Activated naive CD4-positive, alpha-beta T cell (primary cell): Measurements from ENCODE around the gene DALRD3.

Experiments
- DNase-seq, 4 experiments: peaks; one replicate each; lab custom pipeline; 2025; lab: John Stamatoyannopoulos, UW

Gene DALRD3

DNA sequence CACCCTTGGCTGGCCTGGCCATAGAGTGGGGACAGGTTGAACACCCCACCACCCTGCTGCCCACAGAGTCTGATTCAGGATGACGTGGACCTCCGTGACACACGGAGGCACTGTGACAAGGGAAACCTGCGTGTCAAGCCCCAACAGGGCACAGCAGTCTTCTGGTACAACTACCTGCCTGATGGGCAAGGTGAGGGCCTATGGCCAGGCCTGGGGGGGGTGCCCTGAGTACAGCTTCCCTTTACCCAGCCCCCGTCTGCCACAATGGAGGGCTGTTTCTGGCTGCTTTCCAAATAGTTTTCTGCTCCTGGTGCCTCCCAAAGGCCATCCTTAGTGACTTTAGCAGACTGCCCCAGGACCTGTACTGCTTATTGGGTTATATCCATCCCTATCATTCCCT is 12.4 kb downstream of the DALRD3 start:
- no peak for DNase-seq

- no peak for DNase-seq
Observed at GRCh38 chr3:49005303-49005680, 13.1 kb downstream of the DALRD3 start.

- no peak for DNase-seq
Observed at GRCh38 chr3:49004352-49005302, 13.8 kb downstream of the DALRD3 start.

GRCh38 chr3:49001155-49001554 is 17.2 kb downstream of the DALRD3 start:
- DNase-seq: no peak

- DNase-seq: no peak
Observed at GRCh38 chr3:48999085-48999858, 19.1 kb downstream of the DALRD3 start.

DNA sequence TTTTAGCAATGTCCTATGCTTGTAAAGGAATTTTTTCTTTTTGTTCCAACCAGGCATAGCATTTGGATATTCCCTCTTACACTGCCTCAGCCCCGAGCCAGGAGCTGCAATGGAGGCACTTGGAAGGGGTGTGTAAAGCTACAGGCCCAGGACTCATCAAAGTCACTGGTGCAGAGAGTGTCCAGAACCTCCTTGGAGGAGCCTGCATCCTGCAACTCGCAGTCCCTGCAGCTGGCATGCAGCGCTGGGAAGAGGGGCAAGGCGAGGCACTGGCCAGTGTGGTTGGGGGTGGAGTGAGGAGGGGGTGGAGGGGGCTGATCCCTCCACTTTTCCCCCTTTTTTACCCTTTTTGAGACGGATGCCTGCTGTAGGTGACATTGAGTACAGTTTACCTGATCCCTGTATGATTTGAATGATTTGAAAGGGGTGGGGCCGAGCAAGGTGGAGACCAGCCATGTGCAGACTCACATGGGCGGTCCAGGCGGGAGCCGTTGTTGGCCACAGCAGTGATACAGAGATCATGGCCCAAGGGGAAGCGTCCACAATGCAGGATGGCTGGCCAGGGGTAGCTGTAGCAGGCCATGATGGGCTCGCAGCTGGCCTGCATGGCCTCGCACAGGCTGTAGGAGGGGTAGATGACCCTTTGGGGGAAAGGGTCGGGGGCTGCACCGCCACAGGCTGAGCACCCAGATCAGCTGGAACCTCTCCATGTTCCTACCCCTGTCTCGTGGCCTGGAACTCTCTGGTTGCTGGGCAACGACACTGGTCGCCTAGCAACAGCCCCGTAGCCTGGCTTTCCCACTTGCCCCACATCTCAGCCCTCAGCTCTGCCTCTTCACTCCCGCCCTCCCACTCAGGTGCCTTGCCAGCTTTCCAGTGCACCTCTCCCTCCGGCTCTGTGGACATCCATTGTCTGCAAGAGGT is 20.4 kb downstream of the DALRD3 start:
- no peak for DNase-seq

DNA sequence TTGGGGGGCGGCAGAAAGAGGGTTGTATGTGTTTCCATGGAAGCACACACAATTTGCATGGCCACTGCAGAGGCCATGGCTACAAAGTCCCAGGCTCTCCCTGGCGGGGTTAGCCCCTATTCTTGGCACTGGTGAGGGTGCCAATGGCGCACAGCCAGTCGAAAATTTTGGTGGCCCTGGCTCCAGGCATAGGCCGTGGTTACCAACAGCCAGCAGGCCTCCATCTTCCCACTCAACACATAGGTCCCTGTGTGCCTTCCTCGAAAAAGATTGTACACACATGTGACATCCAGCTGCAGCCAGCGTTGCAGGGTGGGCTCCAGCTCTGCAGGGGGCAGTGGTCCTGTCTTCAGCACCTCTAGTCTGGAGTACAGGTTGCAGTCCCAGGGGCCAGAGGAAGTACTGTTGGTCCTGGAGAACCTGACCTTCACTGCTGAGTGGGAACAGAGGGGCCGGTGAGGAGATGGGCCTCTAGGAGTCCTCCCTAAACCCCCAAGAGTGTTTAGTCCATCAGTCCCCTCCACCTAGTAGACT is 21.2 kb downstream of the DALRD3 start:
- DNase-seq: no peak

DNA sequence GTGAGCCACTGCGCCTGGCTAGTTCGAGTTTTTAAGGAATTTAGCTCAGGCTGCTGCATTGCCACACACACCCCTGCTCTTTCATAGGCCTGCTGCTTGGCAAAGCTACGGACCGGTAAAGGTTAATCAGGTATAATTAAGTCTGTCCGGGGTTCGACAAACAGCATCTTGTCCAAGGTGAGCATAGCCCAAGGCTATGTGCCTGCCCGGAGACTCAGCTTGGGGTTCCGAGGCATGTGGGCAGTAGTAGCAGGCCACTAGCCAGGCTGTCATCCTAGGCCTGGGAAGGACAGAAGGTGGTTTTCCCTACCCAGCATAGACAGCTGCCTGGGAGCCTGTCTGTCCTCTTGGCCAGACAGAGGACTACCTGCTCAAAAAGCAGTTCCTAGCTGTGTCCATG is 21.7 kb downstream of the DALRD3 start:
- no peak for DNase-seq

DNA sequence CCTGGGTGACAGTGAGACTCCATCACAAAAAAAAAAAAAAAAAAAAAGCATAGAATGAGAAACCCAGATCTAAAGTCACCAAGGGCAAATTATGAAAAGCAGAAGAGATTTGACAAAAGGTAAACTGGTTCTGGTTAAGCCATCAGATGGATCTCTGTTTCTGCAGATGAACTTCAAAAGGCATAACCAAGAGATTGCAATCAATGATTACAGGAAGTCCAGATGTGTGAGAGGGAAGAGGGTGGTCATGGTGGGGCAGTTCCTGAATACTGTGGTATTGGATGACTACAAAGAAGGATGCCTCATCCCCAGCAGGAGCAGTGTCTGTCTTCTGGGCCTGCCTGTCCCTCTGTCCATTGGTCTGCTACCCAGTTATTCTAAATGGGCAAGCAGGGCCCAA is 24.5 kb downstream of the DALRD3 start:
- DNase-seq: no peak

- DNase-seq: no peak
Observed at GRCh38 chr3:48991851-48992545, 26.4 kb downstream of the DALRD3 start.

DNA sequence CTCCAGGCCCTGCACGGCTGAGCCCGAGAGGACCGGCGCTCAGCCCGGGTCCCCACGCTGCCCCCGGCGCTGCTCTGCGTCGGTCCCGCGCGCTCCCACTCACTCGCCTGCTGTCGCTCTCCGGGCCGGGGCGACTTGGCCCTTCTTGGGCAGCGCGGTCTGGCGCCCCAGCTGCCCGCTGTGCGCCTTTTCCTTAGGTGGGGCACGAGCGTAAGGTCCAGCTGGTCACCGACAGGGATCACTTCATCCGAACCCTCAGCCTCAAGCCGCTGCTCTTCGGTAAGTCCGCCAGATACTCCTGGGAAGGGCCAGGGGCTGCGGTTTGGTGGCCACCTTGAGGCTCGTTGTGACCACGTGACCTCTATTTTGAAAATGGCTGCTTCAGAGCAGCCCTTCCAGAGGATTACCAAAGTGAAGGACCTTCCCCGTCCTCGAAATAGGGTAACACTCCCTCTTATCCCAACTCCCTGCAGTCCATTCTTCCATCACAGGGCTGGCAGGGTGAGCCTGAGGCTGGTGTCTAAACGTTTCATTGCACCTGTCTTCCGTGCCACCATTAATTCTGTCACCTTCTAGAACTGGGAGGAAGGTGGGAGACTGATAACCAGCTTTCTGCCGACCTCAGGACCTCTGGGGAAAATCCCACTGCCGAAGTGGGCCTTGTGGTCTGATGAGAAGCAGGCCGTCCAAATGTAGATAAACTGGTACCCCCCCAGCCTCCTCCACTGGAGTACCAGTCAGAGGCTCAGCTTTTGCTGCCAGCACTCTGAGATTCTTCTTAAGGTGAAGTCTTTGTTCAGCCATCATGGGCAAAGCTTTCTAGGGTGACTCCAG is 27.5 kb downstream of the DALRD3 start:
- DNase-seq: no peak

DNA sequence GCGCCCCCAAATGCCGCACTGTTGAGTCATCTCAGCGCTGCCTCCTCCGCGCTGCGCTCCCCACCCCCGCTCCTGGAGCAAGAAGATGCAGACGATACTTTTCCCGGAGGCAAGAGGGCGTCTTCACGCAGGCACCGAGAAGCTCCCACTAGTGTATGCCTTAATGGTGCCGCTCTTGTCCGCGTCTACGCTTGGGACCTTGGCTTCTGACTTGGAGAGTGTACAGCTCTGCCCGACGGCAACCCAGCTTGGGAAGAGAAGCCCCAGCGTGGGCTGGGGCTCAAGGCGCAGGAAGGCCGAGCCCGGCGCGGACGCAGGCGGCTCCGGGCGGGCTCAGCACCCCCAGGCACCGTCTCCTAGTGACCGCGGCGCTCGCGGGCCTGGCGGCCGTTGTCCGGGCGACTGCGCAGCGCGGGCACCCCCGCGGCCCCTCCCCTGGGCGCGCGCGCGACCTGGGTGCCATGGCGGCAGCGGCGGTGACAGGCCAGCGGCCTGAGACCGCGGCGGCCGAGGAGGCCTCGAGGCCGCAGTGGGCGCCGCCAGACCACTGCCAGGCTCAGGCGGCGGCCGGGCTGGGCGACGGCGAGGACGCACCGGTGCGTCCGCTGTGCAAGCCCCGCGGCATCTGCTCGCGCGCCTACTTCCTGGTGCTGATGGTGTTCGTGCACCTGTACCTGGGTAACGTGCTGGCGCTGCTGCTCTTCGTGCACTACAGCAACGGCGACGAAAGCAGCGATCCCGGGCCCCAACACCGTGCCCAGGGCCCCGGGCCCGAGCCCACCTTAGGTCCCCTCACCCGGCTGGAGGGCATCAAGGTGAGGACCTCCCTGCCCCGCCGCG is 28.4 kb downstream of the DALRD3 start, which contains the start of gene P4HTM:
Gene P4HTM, plus strand, starts transcription at position 446 of the 840 bp plus-strand sequence. Its CDS starts 16 bp downstream, at position 462.
- peak in 3 of 4 experiments; percentile 43 to 60 (median 51) for DNase-seq

DNA sequence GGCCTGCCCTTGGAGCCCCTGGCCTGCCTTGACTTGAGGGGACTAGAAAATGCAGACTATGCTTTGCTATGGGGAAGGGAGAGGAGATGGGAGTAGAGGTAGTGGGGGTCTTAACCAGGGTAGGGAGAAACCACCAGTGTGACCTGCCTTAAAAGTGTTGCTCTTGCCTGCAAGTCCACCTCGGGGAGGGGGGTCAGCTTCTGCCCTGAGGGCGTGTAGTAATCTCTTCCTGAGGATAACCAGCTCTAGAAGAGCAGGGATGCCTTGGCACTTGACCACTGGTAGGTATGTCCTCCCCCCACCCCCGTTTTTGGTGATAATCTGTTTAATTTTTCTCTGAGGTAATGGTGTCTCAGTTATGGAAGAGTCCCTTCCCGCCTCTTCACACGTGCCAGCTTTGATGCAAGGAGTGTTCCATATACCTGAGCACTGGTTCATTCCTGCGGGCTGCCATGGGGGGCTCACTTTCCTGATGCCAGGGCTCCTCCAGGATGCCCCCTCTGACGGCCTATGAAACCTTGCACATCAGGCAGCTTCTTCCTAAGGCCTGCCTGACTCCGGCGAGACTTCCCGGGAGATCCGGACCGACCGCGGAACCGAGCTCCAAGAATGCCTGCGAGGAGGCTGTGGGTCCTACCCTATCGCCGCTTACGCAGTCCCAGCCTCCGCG is 29.1 kb downstream of the DALRD3 start:
- DNase-seq: no peak

GRCh38 chr3:48985831-48986376 is 32.5 kb downstream of the DALRD3 start:
- no peak for DNase-seq

- no peak for DNase-seq
Observed at GRCh38 chr3:48984663-48985062, 33.7 kb downstream of the DALRD3 start.

DNA sequence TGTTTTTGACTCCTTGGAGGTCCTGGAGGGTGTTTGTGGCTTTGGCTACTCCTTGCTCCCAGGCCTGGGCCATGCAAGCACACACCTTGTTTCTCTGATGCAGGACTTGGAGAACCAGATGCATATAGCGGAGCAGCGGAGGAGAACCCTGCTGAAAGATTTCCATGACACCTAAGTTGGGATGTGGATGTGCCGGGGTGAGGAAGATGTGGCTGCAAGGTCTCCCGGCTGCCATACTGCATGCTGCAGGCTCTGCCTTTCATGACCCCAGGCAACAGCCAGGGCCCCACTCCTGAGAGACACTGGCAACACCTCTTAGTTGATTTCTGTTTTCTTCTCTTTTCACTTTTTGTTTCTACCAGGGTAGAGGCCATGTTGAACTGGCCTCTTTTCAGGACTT is 35.3 kb downstream of the DALRD3 start:
- DNase-seq: no peak

- DNase-seq: no peak
Observed at GRCh38 chr3:48982686-48983085, 35.7 kb downstream of the DALRD3 start.

- DNase-seq: no peak
Observed at GRCh38 chr3:48982016-48982415, 36.4 kb downstream of the DALRD3 start.
